HFF-Myc (cell line): ENCODE results near the gene PPM1J.
"Not testable (repeated sequence)": the region's sequence is repeated elsewhere in the genome, so short reads cannot be mapped to it uniquely, and the experiment has no call there.

Experiments used
- DNase-seq: peaks from one replicate; pipeline ENCODE4 v3.0.0-alpha.2; 2011; ENCODE audit warnings: low read depth; ENCODE audit errors: extremely low read depth
- H3K4me3 ChIP-seq: replicated peaks from 2 replicates; pipeline ENCODE4 v1.5.1; 2011; ENCODE audit warnings: low read depth, mild to moderate bottlenecking, control low read depth, low read length
- CTCF ChIP-seq: IDR thresholded peaks from 2 replicates; pipeline ENCODE4 v1.5.1; 2012; ENCODE audit warnings: mild to moderate bottlenecking, low read depth, low read length, control low read depth; ENCODE audit errors: missing control alignments

Gene PPM1J

GRCh38 chr1:112729909-112730308 lies 14.8 kb upstream of the PPM1J start:
- TF ChIP-seq CTCF = no peak
- DNase-seq = no peak
- H3K4me3 ChIP-seq = no peak overlapping the region

- H3K4me3 ChIP-seq, DNase-seq: not testable (repeated sequence)
These were observed 13.9 kb upstream of the PPM1J start for GRCh38 chr1:112729011-112729410.

GRCh38 chr1:112728306-112728971 lies 13.3 kb upstream of the PPM1J start:
- H3K4me3 ChIP-seq, DNase-seq: not testable (repeated sequence)

- no peak for DNase-seq
These were observed 12.6 kb upstream of the PPM1J start for GRCh38 chr1:112727716-112728115.

GRCh38 chr1:112724240-112724639 lies 9.1 kb upstream of the PPM1J start:
- DNase-seq, H3K4me3 ChIP-seq: not testable (repeated sequence)

More at GRCh38 chr1:112727716-112728115, 12.6 kb upstream of the PPM1J start:
- no peak for TF ChIP-seq CTCF
- no peak overlapping the region for H3K4me3 ChIP-seq

- TF ChIP-seq CTCF = no peak
- no peak overlapping the region for H3K4me3 ChIP-seq
- no peak for DNase-seq
These were observed 8.3 kb upstream of the PPM1J start for GRCh38 chr1:112723511-112723839.

- no peak overlapping the region for H3K4me3 ChIP-seq
- DNase-seq = no peak
- TF ChIP-seq CTCF = no peak
These were observed 7.7 kb upstream of the PPM1J start for GRCh38 chr1:112722601-112723510.

GRCh38 chr1:112721966-112722524 lies 6.9 kb upstream of the PPM1J start:
- no peak for DNase-seq
- H3K4me3 ChIP-seq = no peak overlapping the region
- TF ChIP-seq CTCF = no peak

GRCh38 chr1:112721294-112721693 lies 6.2 kb upstream of the PPM1J start:
- not testable (repeated sequence) for H3K4me3 ChIP-seq, DNase-seq
